ENCODE results near the gene UGT1A9. TPM values are rescaled to one million over a fixed set of nuclear protein-coding genes. Genes with fewer than 3 reads are reported as not detected.

UGT1A9 gene
- total RNA-seq, 6 experiments from 2014 or later: not detected

DNA sequence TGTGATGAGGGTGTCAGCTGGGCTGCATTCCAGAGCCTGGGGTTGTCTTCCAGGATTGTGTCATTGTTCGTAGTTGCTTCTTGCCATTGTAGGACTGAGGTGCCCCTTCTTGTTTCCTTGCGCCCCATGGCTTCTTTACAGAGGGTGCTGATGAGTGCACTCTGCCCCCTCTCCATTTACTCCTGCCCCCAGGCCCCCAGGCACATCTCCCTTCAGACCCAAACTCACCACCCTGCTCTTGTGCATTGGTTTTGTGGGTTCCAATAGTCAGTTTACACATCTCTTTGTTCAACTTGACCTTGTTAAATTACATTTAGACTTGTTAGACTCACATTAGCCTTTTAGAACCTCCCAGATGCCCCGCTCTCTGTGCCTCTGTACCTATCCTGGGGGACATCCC is 149.5 kb downstream of the UGT1A9 start:
- no peak for TF ChIP-seq CTCF (IDR thresholded peaks at IDR 0.05)
- Mint-ChIP-seq H3K27me3 (ENCODE audit: insufficient read depth) (peaks cover 26% of the 10 kb centered on the region), H3K4me1 (ENCODE audit: low read depth) (no peaks in the 10 kb centered on the region), H3K4me3 (no peak overlapping the region), H3K27ac (no peak overlapping the region), H3K9me3 (no peaks in the 10 kb centered on the region), H3K36me3 (ENCODE audit: low read depth) (no peaks in the 10 kb centered on the region)
- DNase-seq: no peak

DNA sequence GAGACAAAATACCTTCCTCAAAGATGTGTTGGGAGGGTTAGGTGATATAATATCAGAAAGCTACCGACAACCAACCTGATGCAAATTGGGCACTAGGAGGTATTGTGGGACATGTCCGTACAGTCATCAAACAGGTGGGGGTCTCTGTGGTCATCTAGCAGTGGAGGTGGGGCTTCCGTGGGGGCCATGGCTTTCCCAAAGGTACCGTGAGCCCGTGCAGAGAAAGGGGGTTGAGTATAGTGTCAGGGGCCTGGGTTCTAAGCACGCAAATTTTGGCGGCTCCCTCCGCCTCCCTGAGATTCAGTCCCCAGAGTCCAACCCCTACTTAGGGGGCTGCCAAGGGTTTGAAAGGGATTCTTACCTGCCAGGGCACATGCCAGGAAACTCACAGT is 150.0 kb downstream of the UGT1A9 start:
- DNase-seq: no peak
- no peaks in the 10 kb centered on the region for H3K36me3 Mint-ChIP-seq (ENCODE audit: low read depth)
- TF ChIP-seq CTCF (IDR thresholded peaks at IDR 0.05): no peak
- no peak overlapping the region for H3K4me3 Mint-ChIP-seq
- H3K4me1 Mint-ChIP-seq (ENCODE audit: low read depth): no peaks in the 10 kb centered on the region
- peaks cover 26% of the 10 kb centered on the region for H3K27me3 Mint-ChIP-seq (ENCODE audit: insufficient read depth)
- H3K9me3 Mint-ChIP-seq: no peaks in the 10 kb centered on the region
- H3K27ac Mint-ChIP-seq: no peak overlapping the region

- Mint-ChIP-seq H3K27me3 (ENCODE audit: insufficient read depth) (peaks cover 26% of the 10 kb centered on the region), H3K27ac (no peak overlapping the region), H3K36me3 (ENCODE audit: low read depth) (no peaks in the 10 kb centered on the region), H3K9me3 (no peaks in the 10 kb centered on the region), H3K4me3 (no peak overlapping the region), H3K4me1 (ENCODE audit: low read depth) (no peaks in the 10 kb centered on the region)
- no peak for TF ChIP-seq CTCF (IDR thresholded peaks at IDR 0.05)
- DNase-seq: no peak
These were observed 150.5 kb downstream of the UGT1A9 start for GRCh38 chr2:233822101-233822771.

Other genes starting within 250 kb of the UGT1A9 start
- gene USP40, start 105.1 kb upstream of the UGT1A9 start, total RNA-seq (2021; fragmentation: NEBNext Ultra II Directional; extraction: Animal tissue kit (Norgen Biotek cat#: 25700)): 10 to 100 TPM; 22.8 to 27.4 (median 24.3) TPM
- gene UGT1A8, start 54.3 kb upstream of the UGT1A9 start, total RNA-seq (2021; fragmentation: NEBNext Ultra II Directional; extraction: Animal tissue kit (Norgen Biotek cat#: 25700)): not detected
- not detected for gene UGT1A10, start 35.5 kb upstream of the UGT1A9 start, total RNA-seq (2021; fragmentation: NEBNext Ultra II Directional; extraction: Animal tissue kit (Norgen Biotek cat#: 25700))
- not detected for gene UGT1A7, start 10.0 kb downstream of the UGT1A9 start, total RNA-seq (2021; fragmentation: NEBNext Ultra II Directional; extraction: Animal tissue kit (Norgen Biotek cat#: 25700))
- gene UGT1A6, start 21.0 kb downstream of the UGT1A9 start, total RNA-seq (2021; fragmentation: NEBNext Ultra II Directional; extraction: Animal tissue kit (Norgen Biotek cat#: 25700)): not detected
- not detected for gene UGT1A5, start 41.0 kb downstream of the UGT1A9 start, total RNA-seq (2021; fragmentation: NEBNext Ultra II Directional; extraction: Animal tissue kit (Norgen Biotek cat#: 25700))
- gene UGT1A4, start 46.8 kb downstream of the UGT1A9 start, total RNA-seq (2021; fragmentation: NEBNext Ultra II Directional; extraction: Animal tissue kit (Norgen Biotek cat#: 25700)): not detected
- not detected for gene UGT1A3, start 57.1 kb downstream of the UGT1A9 start, total RNA-seq (2021; fragmentation: NEBNext Ultra II Directional; extraction: Animal tissue kit (Norgen Biotek cat#: 25700))
- gene UGT1A1, start 88.4 kb downstream of the UGT1A9 start, total RNA-seq (2021; fragmentation: NEBNext Ultra II Directional; extraction: Animal tissue kit (Norgen Biotek cat#: 25700)): not detected
- not detected for gene MROH2A, start 106.4 kb downstream of the UGT1A9 start, total RNA-seq (2021; fragmentation: NEBNext Ultra II Directional; extraction: Animal tissue kit (Norgen Biotek cat#: 25700))
- gene HJURP, start 182.6 kb downstream of the UGT1A9 start, total RNA-seq (2021; fragmentation: NEBNext Ultra II Directional; extraction: Animal tissue kit (Norgen Biotek cat#: 25700)): 10 to 100 TPM; 16.8 to 33.6 (median 32.4) TPM
- not detected for gene TRPM8, start 245.5 kb downstream of the UGT1A9 start, total RNA-seq (2021; fragmentation: NEBNext Ultra II Directional; extraction: Animal tissue kit (Norgen Biotek cat#: 25700))